Osteocyte (in vitro differentiated cells): ENCODE data around the gene ARFIP2. TPM values are rescaled to one million over a fixed set of nuclear protein-coding genes. Genes with fewer than 3 reads are reported as not detected.

Experiments used
- DNase-seq: peaks from one replicate; pipeline ENCODE4 v3.0.0; 2021; ENCODE audit warnings: mixed read lengths; ENCODE audit not compliant: unreplicated experiment; ENCODE audit errors: extremely low spot score
- H3K27ac Mint-ChIP-seq: one replicate; pipeline ENCODE4 v1.8.0; 2021; ENCODE audit warnings: mild to moderate bottlenecking, mixed read lengths; ENCODE audit not compliant: unreplicated experiment
- H3K27me3 Mint-ChIP-seq: one replicate; pipeline ENCODE4 v1.8.0; 2021; ENCODE audit warnings: mixed read lengths; ENCODE audit not compliant: unreplicated experiment
- H3K36me3 Mint-ChIP-seq: one replicate; pipeline ENCODE4 v1.8.0; 2021; ENCODE audit warnings: mixed read lengths; ENCODE audit not compliant: unreplicated experiment
- H3K4me1 Mint-ChIP-seq: one replicate; pipeline ENCODE4 v1.8.0; 2021; ENCODE audit warnings: mixed read lengths; ENCODE audit not compliant: unreplicated experiment
- H3K4me3 Mint-ChIP-seq: one replicate; pipeline ENCODE4 v1.8.0; 2021; ENCODE audit warnings: mild to moderate bottlenecking, moderate library complexity, mixed read lengths; ENCODE audit not compliant: unreplicated experiment
- H3K9me3 Mint-ChIP-seq: one replicate; pipeline ENCODE4 v1.8.0; 2021; ENCODE audit warnings: mixed read lengths; ENCODE audit not compliant: unreplicated experiment
- long read RNA-seq: library from polyadenylated mRNA; unstranded; transcript quantifications from one replicate; pipeline ENCODE4 v2.0.0, GENCODE V29; 2021
- total RNA-seq: library from RNA; stranded (reverse); gene quantifications from 2 replicates; pipeline ENCODE4 v1.2.1, GENCODE V29; 2021
- TF ChIP-seq, protein P1 (sequence below): fragments of 200-600 bp; sonication (generic); IDR thresholded peaks from 2 replicates; pipeline ENCODE4 v1.5.0; 2021; ENCODE audit warnings: antibody characterized with exemption, mild to moderate bottlenecking, moderate library complexity

ARFIP2 gene, protein sequence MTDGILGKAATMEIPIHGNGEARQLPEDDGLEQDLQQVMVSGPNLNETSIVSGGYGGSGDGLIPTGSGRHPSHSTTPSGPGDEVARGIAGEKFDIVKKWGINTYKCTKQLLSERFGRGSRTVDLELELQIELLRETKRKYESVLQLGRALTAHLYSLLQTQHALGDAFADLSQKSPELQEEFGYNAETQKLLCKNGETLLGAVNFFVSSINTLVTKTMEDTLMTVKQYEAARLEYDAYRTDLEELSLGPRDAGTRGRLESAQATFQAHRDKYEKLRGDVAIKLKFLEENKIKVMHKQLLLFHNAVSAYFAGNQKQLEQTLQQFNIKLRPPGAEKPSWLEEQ
- 58.0 and 64.6 TPM in 2 replicates for total RNA-seq
- long read RNA-seq, transcript ARFIP2-202 (8 exons, 1,868 nt): minor isoform, 59 of 162 reads
- long read RNA-seq, transcript ARFIP2-201 (8 exons, 2,543 nt): major isoform, 77 of 162 reads
- long read RNA-seq, partial matches to known transcripts: 10 of 162 reads
- long read RNA-seq, other reads (novel, unspliced or antisense): 13 of 162 reads

DNA sequence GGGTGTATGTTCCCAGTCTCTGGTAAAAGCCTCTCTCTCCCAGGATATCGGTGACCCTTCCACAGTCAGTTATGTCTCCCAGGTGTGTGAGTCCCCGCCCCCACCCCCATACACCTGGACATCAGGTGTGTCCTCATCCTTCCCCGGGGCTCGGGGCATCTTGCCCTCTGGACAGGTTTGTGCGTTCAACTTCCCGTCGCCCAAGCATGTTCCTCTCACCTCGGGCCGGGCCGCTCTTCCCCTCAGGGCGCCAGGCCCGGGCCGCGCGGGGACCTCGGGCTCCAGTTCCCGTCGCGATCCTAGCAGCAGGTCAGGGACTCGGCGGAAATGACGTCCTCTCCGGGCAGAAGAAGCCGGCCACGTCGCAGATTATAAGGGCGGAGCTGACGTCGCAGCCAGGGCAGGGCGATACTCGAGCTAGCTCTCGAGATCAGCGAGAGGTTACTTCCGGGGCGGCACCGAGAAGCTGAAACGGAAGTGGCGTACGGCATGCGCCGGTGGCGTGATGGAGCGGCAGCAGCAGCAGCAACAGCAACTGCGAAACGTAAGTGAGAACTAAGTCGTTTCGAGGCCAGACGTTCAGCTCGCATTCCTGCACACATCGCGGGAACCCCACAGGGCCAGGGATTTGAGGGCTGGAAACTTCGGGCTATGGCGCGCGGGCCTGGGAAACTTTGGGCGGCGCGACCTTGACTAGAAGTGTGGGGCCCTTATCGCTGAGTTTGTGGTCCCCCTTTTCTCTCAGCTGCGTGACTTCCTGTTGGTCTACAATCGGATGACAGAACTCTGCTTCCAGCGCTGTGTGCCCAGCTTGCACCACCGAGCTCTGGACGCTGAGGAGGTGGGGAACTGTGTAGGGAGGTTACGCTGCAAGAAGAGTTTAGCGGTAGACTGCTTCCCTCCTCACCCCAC, at the start of gene ARFIP2, which contains the start of gene TIMM10B:
Gene ARFIP2, minus strand, starts transcription at position 320 of the 912 bp plus-strand sequence. CDS start 910 bp downstream, outside the sequence.
Gene TIMM10B, plus strand, starts transcription at position 490 of the 912 bp plus-strand sequence. Its CDS starts 16 bp downstream, at position 506.
- peaks cover 32% of the 10 kb centered on the region for H3K36me3 Mint-ChIP-seq
- peak; percentile 99 for DNase-seq
- TF ChIP-seq, protein P1, sequence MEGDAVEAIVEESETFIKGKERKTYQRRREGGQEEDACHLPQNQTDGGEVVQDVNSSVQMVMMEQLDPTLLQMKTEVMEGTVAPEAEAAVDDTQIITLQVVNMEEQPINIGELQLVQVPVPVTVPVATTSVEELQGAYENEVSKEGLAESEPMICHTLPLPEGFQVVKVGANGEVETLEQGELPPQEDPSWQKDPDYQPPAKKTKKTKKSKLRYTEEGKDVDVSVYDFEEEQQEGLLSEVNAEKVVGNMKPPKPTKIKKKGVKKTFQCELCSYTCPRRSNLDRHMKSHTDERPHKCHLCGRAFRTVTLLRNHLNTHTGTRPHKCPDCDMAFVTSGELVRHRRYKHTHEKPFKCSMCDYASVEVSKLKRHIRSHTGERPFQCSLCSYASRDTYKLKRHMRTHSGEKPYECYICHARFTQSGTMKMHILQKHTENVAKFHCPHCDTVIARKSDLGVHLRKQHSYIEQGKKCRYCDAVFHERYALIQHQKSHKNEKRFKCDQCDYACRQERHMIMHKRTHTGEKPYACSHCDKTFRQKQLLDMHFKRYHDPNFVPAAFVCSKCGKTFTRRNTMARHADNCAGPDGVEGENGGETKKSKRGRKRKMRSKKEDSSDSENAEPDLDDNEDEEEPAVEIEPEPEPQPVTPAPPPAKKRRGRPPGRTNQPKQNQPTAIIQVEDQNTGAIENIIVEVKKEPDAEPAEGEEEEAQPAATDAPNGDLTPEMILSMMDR: no peak
- peak within 1 kb of the TSS; percentile 98 for H3K27ac Mint-ChIP-seq
- H3K27me3 Mint-ChIP-seq: no peaks in the 10 kb centered on the region
- peaks cover 31% of the 10 kb centered on the region for H3K4me1 Mint-ChIP-seq
- H3K9me3 Mint-ChIP-seq: no peaks in the 10 kb centered on the region
- H3K4me3 Mint-ChIP-seq: peak within 1 kb of the TSS; percentile 95

DNA sequence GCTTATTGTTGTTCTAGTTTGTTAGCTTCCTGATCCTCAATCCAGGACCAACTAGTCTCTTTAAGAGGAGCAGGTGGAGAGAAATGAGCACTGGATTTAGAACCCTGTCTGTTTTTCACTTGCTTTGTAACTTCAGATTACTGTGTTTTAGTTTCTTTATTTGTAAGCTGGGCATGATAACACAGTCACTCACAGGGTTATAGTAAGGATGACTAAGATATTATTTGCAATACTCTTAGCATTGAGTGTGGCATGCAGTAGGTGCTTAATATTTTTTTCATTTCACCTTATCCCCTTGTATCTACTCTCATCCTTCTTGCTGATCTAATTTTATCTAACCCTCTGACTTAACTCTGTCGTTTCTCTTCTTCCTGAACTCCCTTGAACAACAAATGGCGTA, 49.7 kb upstream of the ARFIP2 start:
- H3K36me3 Mint-ChIP-seq: peaks cover 6% of the 10 kb centered on the region
- no peak overlapping the region for H3K27ac Mint-ChIP-seq
- H3K9me3 Mint-ChIP-seq: no peaks in the 10 kb centered on the region
- no peaks in the 10 kb centered on the region for H3K27me3 Mint-ChIP-seq
- H3K4me1 Mint-ChIP-seq: peaks cover 10% of the 10 kb centered on the region
- H3K4me3 Mint-ChIP-seq: no peak overlapping the region
- no peak for DNase-seq
- TF ChIP-seq, protein P1: no peak

DNA sequence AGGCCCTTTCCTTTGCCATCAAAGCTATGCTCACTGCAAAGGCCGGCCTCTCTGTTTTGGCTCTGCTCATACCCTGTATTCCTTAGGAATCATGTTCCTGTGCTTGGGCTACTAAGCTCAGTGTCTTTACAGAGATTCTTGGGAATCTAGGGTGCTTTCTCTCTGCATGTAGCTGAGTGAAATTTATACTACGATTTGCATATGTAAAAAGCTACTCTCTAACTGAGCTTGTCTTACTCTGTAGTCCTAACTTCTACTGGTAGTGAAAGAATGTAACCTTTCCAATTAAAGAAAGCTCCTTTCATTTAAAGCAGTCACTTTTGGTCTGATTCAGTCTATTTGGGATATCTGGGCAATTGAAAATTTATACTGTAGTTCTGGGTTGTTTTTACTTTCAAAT, 48.1 kb upstream of the ARFIP2 start:
- H3K4me3 Mint-ChIP-seq: no peak overlapping the region
- no peaks in the 10 kb centered on the region for H3K27me3 Mint-ChIP-seq
- peaks cover 7% of the 10 kb centered on the region for H3K36me3 Mint-ChIP-seq
- DNase-seq: no peak
- H3K9me3 Mint-ChIP-seq: no peaks in the 10 kb centered on the region
- no peak overlapping the region for H3K27ac Mint-ChIP-seq
- TF ChIP-seq, protein P1: no peak
- peaks cover 10% of the 10 kb centered on the region for H3K4me1 Mint-ChIP-seq

DNA sequence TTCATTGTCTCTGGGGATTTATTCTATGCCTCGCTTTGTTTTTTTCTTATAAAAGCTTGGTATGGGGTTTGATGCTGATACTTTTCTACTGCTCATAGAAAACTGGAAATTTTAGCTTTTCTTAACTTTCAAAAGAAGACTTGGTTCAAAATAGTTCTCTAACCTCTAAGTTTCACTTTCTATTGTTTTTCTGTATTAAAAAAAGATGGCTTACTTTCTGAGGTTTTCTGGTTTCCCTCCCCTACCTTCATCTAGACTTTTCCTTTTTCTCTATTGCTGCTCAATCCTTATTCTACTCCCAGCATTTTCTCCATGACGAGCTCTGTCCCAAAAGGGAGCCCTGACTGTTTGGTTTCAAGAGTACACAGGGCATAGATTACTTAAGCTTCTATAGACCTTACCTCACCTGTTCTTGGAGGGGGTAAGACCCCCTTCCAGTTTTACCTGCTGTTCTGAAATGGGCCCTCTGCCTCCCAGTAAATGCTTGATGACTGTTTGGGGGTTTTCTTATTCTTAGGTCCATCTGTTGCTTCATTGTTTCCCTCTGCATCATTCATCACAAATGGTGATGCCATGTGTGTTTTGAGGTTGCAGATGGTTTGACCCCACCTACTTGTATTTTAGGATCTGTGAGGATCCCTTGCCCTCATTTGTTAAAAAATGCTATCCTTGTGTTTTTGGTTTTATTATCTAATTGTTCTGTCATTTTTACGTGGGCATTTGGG, 45.4 kb upstream of the ARFIP2 start:
- Mint-ChIP-seq H3K27me3 (no peaks in the 10 kb centered on the region), H3K4me3 (peak overlapping the region; percentile 47), H3K4me1 (peaks cover 13% of the 10 kb centered on the region), H3K9me3 (no peaks in the 10 kb centered on the region), H3K27ac (peak overlapping the region; percentile 72), H3K36me3 (peaks cover 9% of the 10 kb centered on the region)
- DNase-seq: no peak
- TF ChIP-seq, protein P1: no peak
